HepG2 (cell line): ENCODE measurements around the gene SELENOS. TPM values are rescaled to one million over a fixed set of nuclear protein-coding genes. Genes with fewer than 3 reads are reported as not detected.

Source experiments
- CREM ChIP-seq, 2 experiments: sonication (generic) in 1 of 2; formaldehyde crosslinking in 1 of 2; IDR thresholded peaks; 2 replicates each; pipeline versions ENCODE4 v1.4.0 to v1.6.1; 2016 to 2020; ENCODE audit warnings: antibody characterized with exemption in 1 of 2, mild to moderate bottlenecking in 1 of 2, missing genetic modification reagents in 1 of 2
- EEA1 ChIP-seq: sonication (generic); formaldehyde crosslinking; IDR thresholded peaks from 2 replicates; pipeline ENCODE4 v1.5.1; 2020; ENCODE audit warnings: mild to moderate bottlenecking, missing genetic modification reagents, borderline replicate concordance
- GABPA ChIP-seq, 2 experiments: IDR thresholded peaks; 2 replicates each; pipeline ENCODE4 v1.6.1; 2011 to 2016; ENCODE audit warnings: low read depth in 2 of 2, low read length in 1 of 2, missing biosample characterization in 1 of 2, missing genetic modification characterization in 1 of 2
- KAT2B ChIP-seq: fragments of 150-350 bp; IDR thresholded peaks from 2 replicates; pipeline ENCODE4 v1.6.1; 2014; ENCODE audit warnings: low read depth, low read length, borderline replicate concordance
- KDM3A ChIP-seq: IDR thresholded peaks from 2 replicates; pipeline ENCODE4 v1.6.1; 2018; ENCODE audit warnings: low read depth, missing compliant biosample characterization
- MXI1 ChIP-seq: IDR thresholded peaks from 3 replicates; pipeline ENCODE4 v1.6.1; 2012; ENCODE audit warnings: low read depth, low read length, inconsistent platforms, borderline replicate concordance
- NR2F1 ChIP-seq, 2 experiments: fragments of 450-650 bp in 1 of 2; formaldehyde crosslinking in 1 of 2; IDR thresholded peaks; 2 replicates each; pipeline versions ENCODE4 v1.5.0 to v1.6.1; 2016 to 2020; ENCODE audit warnings: mild to moderate bottlenecking in 1 of 2, missing compliant biosample characterization in 1 of 2, missing genetic modification reagents in 1 of 2, moderate library complexity in 1 of 2
- PAWR ChIP-seq: sonication (generic); formaldehyde crosslinking; IDR thresholded peaks from 2 replicates; pipeline ENCODE4 v1.4.0; 2020; ENCODE audit warnings: missing genetic modification reagents, mild to moderate bottlenecking, borderline replicate concordance
- PHF21A ChIP-seq: sonication (generic); formaldehyde crosslinking; IDR thresholded peaks from 2 replicates; pipeline ENCODE4 v1.5.0; 2020; ENCODE audit warnings: mild to moderate bottlenecking, missing genetic modification reagents
- RBFOX2 ChIP-seq: fragments of 200-400 bp; formaldehyde crosslinking; IDR thresholded peaks from 2 replicates; pipeline ENCODE4 v1.6.1; 2017; ENCODE audit warnings: low read depth, mild to moderate bottlenecking, low read length
- ZKSCAN8 ChIP-seq: IDR thresholded peaks from 2 replicates; pipeline ENCODE4 v1.6.1; 2016; ENCODE audit warnings: borderline replicate concordance, missing genetic modification reagents, missing compliant biosample characterization
- ZNF713 ChIP-seq: sonication (generic); formaldehyde crosslinking; IDR thresholded peaks from 2 replicates; pipeline ENCODE4 v1.4.0; 2020; ENCODE audit warnings: mild to moderate bottlenecking, missing genetic modification reagents
- ZNF790 ChIP-seq: sonication (generic); formaldehyde crosslinking; IDR thresholded peaks from 2 replicates; pipeline ENCODE4 v1.8.0; 2022; ENCODE audit warnings: missing genetic modification reagents, mild to moderate bottlenecking, borderline replicate concordance
- polyA plus RNA-seq, 8 experiments: library from polyadenylated mRNA; depleted of rRNA in 3 of 8; stranded (reverse) in 7 of 8; unstranded in 1 of 8; fragments of >200 nt; fragmentation: Illumina TruSeq in 4 of 8; extraction: Trizol in 4 of 8; gene quantifications; 2 replicates each; pipeline versions ENCODE4 v1.2.1 to v1.2.3, GENCODE V29; 2011 to 2016; ENCODE audit warnings: low read depth in 4 of 8, missing spikeins in 1 of 8, mixed read lengths in 1 of 8; ENCODE audit not compliant: insufficient read depth in 1 of 8
- total RNA-seq, 5 experiments: library from RNA; depleted of rRNA; stranded (reverse); fragments of >200 nt; fragmentation: Illumina TruSeq; extraction: Trizol; gene quantifications; 2 replicates each; pipeline ENCODE4 v1.2.3, GENCODE V29; 2016; ENCODE audit warnings: low read depth in 1 of 5
- TF ChIP-seq, protein P1 (sequence below): sonication (generic); formaldehyde crosslinking; IDR thresholded peaks from 2 replicates; pipeline ENCODE4 v1.4.0; 2020; ENCODE audit warnings: missing genetic modification reagents
- TF ChIP-seq, protein P2 (sequence below): sonication (generic); formaldehyde crosslinking; conservative IDR thresholded peaks from 2 replicates; pipeline ENCODE4 v1.8.1; 2023; ENCODE audit warnings: missing genetic modification reagents
- TF ChIP-seq, protein P3 (sequence below): IDR thresholded peaks from 2 replicates; pipeline ENCODE4 v1.6.1; 2016; ENCODE audit warnings: low read depth
- TF ChIP-seq, protein P4 (sequence below): sonication (generic); formaldehyde crosslinking; IDR thresholded peaks from 2 replicates; pipeline ENCODE4 v1.8.0; 2022; ENCODE audit warnings: mild to moderate bottlenecking, missing genetic modification reagents
- TF ChIP-seq, protein P5 (sequence below): sonication (generic); formaldehyde crosslinking; IDR thresholded peaks from 2 replicates; pipeline ENCODE4 v1.4.0; 2020; ENCODE audit warnings: low read depth, mild to moderate bottlenecking, missing genetic modification reagents
- TF ChIP-seq, protein P6 (sequence below): sonication (generic); formaldehyde crosslinking; IDR thresholded peaks from 2 replicates; pipeline ENCODE4 v1.4.0; 2020; ENCODE audit warnings: mild to moderate bottlenecking, missing genetic modification reagents

Gene SELENOS
- total and polyA plus RNA-seq, 2 of the 13 experiments (the other 11 are each of a cell fraction or from before 2014, with no cell fraction given) = 63.0 to 66.1 TPM

DNA sequence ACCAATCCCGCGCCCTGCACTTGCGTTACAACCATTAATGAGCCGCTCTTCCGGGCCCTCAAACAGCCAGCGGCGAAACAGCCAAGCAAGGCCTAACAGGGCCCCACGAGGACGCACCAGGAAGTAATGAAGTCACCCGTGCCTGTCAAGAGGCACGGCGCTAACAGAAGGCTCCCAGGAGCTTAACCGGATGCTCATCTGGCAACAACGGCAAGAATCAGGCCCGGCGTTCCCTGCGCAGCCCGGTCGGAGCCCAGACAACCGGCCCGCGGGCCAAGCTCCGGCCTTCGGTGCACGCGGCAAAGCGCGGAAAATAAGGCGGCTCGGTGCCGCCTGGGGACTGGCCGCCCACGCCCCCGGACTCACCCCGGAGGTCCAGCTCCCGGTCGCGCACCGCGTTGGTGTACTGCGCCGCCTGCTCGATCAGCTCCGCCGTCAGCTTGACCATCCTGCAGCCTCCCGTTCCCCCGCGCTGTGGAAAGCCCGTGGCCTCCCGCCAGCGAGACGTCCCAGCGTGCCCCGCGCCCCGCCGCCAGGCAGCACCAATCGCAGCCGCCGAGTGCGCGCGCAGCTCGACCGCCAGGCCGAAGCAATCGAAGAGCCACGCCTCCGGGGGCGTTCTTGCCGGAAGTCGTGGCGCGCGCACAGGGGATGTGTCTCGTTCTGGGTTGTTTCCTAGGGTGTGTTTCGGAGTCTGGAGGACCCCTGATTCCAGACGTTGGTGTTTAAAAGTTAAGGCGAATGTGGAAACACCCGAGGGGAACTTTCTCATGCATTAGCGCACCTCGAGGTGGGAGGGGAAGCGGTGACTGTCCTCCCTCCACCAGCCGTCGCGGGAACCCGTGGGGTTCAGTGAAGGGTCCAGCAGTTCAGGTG is 17.7 kb upstream of the SELENOS start, which contains the start of gene SNRPA1 (continued):
- TF ChIP-seq, protein P1, sequence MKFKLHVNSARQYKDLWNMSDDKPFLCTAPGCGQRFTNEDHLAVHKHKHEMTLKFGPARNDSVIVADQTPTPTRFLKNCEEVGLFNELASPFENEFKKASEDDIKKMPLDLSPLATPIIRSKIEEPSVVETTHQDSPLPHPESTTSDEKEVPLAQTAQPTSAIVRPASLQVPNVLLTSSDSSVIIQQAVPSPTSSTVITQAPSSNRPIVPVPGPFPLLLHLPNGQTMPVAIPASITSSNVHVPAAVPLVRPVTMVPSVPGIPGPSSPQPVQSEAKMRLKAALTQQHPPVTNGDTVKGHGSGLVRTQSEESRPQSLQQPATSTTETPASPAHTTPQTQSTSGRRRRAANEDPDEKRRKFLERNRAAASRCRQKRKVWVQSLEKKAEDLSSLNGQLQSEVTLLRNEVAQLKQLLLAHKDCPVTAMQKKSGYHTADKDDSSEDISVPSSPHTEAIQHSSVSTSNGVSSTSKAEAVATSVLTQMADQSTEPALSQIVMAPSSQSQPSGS = peak; percentile 78; the same call in 1 of the 2 replicates
- TF ChIP-seq, protein P2, sequence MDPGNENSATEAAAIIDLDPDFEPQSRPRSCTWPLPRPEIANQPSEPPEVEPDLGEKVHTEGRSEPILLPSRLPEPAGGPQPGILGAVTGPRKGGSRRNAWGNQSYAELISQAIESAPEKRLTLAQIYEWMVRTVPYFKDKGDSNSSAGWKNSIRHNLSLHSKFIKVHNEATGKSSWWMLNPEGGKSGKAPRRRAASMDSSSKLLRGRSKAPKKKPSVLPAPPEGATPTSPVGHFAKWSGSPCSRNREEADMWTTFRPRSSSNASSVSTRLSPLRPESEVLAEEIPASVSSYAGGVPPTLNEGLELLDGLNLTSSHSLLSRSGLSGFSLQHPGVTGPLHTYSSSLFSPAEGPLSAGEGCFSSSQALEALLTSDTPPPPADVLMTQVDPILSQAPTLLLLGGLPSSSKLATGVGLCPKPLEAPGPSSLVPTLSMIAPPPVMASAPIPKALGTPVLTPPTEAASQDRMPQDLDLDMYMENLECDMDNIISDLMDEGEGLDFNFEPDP (CRISPR knock-in tag) = peak; percentile 47; the same call in 1 of the 2 replicates
- TF ChIP-seq PAWR (CRISPR knock-in tag) (no peak), EEA1 (CRISPR knock-in tag) (0 out of 2 replicates have a peak, but pooled peaks have one; percentile 26), RBFOX2 (peak; percentile 97), GABPA (IDR thresholded peaks at IDR 0.05; ENCODE audit: low read depth, low read length) (peak; percentile 78), GABPA (CRISPR knock-in tag; IDR thresholded peaks at IDR 0.05; ENCODE audit: low read depth) (peak; percentile 89), PHF21A (CRISPR knock-in tag) (no peak), KAT2B (no peak), ZKSCAN8 (CRISPR knock-in tag) (peak; percentile 73; the same call in 1 of the 2 replicates), ZNF790 (no peak), CREM (IDR thresholded peaks at IDR 0.05) (no peak), CREM (CRISPR knock-in tag; IDR thresholded peaks at IDR 0.05) (no peak), MXI1 (peak; percentile 90), NR2F1 (CRISPR knock-in tag; IDR thresholded peaks at IDR 0.05) (0 out of 4 replicates have a peak, but pooled peaks of 1 of the 2 experiments have one; percentile 11), KDM3A (CRISPR knock-in tag) (peak; percentile 97), ZNF713 (CRISPR knock-in tag) (no peak)
- TF ChIP-seq, protein P3, sequence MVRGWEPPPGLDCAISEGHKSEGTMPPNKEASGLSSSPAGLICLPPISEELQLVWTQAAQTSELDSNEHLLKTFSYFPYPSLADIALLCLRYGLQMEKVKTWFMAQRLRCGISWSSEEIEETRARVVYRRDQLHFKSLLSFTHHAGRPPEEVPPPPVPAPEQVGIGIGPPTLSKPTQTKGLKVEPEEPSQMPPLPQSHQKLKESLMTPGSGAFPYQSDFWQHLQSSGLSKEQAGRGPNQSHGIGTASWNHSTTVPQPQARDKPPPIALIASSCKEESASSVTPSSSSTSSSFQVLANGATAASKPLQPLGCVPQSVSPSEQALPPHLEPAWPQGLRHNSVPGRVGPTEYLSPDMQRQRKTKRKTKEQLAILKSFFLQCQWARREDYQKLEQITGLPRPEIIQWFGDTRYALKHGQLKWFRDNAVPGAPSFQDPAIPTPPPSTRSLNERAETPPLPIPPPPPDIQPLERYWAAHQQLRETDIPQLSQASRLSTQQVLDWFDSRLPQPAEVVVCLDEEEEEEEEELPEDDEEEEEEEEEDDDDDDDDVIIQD (CRISPR knock-in tag) = peak; percentile 52; the same call in 1 of the 2 replicates
- TF ChIP-seq, protein P4, sequence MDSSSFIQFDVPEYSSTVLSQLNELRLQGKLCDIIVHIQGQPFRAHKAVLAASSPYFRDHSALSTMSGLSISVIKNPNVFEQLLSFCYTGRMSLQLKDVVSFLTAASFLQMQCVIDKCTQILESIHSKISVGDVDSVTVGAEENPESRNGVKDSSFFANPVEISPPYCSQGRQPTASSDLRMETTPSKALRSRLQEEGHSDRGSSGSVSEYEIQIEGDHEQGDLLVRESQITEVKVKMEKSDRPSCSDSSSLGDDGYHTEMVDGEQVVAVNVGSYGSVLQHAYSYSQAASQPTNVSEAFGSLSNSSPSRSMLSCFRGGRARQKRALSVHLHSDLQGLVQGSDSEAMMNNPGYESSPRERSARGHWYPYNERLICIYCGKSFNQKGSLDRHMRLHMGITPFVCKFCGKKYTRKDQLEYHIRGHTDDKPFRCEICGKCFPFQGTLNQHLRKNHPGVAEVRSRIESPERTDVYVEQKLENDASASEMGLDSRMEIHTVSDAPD (CRISPR knock-in tag) = no peak
- TF ChIP-seq, protein P5, sequence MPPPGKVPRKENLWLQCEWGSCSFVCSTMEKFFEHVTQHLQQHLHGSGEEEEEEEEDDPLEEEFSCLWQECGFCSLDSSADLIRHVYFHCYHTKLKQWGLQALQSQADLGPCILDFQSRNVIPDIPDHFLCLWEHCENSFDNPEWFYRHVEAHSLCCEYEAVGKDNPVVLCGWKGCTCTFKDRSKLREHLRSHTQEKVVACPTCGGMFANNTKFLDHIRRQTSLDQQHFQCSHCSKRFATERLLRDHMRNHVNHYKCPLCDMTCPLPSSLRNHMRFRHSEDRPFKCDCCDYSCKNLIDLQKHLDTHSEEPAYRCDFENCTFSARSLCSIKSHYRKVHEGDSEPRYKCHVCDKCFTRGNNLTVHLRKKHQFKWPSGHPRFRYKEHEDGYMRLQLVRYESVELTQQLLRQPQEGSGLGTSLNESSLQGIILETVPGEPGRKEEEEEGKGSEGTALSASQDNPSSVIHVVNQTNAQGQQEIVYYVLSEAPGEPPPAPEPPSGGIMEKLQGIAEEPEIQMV (CRISPR knock-in tag) = peak; percentile 59; the same call in 1 of the 2 replicates
- TF ChIP-seq, protein P6, sequence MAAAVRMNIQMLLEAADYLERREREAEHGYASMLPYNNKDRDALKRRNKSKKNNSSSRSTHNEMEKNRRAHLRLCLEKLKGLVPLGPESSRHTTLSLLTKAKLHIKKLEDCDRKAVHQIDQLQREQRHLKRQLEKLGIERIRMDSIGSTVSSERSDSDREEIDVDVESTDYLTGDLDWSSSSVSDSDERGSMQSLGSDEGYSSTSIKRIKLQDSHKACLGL (CRISPR knock-in tag) = peak; percentile 87
